Stomach (tissue), 9 donors: ENCODE data around the gene CREB5. TPM values are rescaled to one million over a fixed set of nuclear protein-coding genes. Genes with fewer than 3 reads are reported as not detected.

ENCODE experiments used
- DNase-seq, 2 donors: peaks; one replicate each; pipeline versions ENCODE4 v3.0.0 to v3.0.0-alpha.2; 2013 to 2019
- H3K27ac ChIP-seq, 5 donors: fragments of 200-600 bp in 4 of 5; sonication (generic) in 4 of 5; one replicate each; pipeline ENCODE4 v1.5.1; 2013 to 2019; ENCODE audit warnings: mild to moderate bottlenecking in 1 of 5, moderate library complexity in 1 of 5
- H3K27me3 ChIP-seq, 3 donors: fragments of 200-600 bp; sonication (generic); one replicate each; pipeline ENCODE4 v1.5.1; 2017 to 2019; ENCODE audit warnings: mixed run types in 1 of 3
- H3K36me3 ChIP-seq, 4 donors: fragments of 200-600 bp; sonication (generic); 1 replicate in 3 of 4; 2 replicates in 1 of 4; pipeline ENCODE4 v1.5.1; 2016 to 2019
- H3K4me1 ChIP-seq, 4 donors: fragments of 200-600 bp; sonication (generic); one replicate each; pipeline ENCODE4 v1.5.1; 2016 to 2019
- H3K4me3 ChIP-seq, 4 donors: fragments of 200-600 bp; sonication (generic) in 3 of 4; one replicate each; pipeline ENCODE4 v1.5.1; 2016 to 2019; ENCODE audit warnings: mild to moderate bottlenecking in 1 of 4
- H3K9me3 ChIP-seq, 4 donors: fragments of 200-600 bp; sonication (generic); one replicate each; pipeline ENCODE4 v1.5.1; 2016 to 2019
- EP300 ChIP-seq: sonication (generic); formaldehyde crosslinking; IDR thresholded peaks from one replicate; pipeline ENCODE4 v1.6.1; 2017; ENCODE audit warnings: antibody characterized with exemption
- POLR2A ChIP-seq, 4 donors: fragments of 450-650 bp; IDR thresholded peaks; one replicate each; pipeline ENCODE4 v1.6.1; 2016; ENCODE audit warnings: antibody characterized with exemption in 4 of 4, control low read depth in 2 of 4, mild to moderate bottlenecking in 1 of 4, moderate library complexity in 1 of 4
- POLR2AphosphoS5 ChIP-seq, 3 donors: sonication (generic); formaldehyde crosslinking; IDR thresholded peaks; one replicate each; pipeline ENCODE4 v1.6.1; 2016; ENCODE audit warnings: antibody characterized with exemption in 3 of 3
- WGBS, 5 donors: extraction: QIAGEN DNeasy Blood & Tissue Kit in 3 of 5; methylation state at CpG; one replicate each; pipeline versions ENCODE4 v1.1.5 to v1.1.7; 2013 to 2018; 5-methylcytosine and 5-hydroxymethylcytosine counted together
- intact Hi-C: fragments of 100-400 bp; cut with DNase I; formaldehyde crosslinking; loops from one replicate; pipeline ENCODE4 v1.15.1; 2023; ENCODE audit warnings: low total_unique reads
- polyA plus RNA-seq, 3 donors: library from polyadenylated mRNA; stranded (reverse); fragments of 200-250 nt; gene quantifications; one replicate each; pipeline ENCODE4 v1.2.3, GENCODE V29; 2013
- total RNA-seq, 5 donors: library from RNA; depleted of rRNA; stranded (reverse); fragments of >200 nt; gene quantifications; one replicate each; pipeline versions ENCODE4 v1.1.0 to v1.2.3, GENCODE V29; 2014 to 2016
- TF ChIP-seq, protein P1 (sequence below), 7 experiments: fragments of 450-650 bp in 4 of 7; fragments of 200-600 bp in 3 of 7; sonication (generic) in 3 of 7; IDR thresholded peaks; one replicate each; pipeline ENCODE4 v1.5.1; 2016 to 2019; ENCODE audit warnings: antibody characterized with exemption in 7 of 7, control low read depth in 2 of 7, mild to moderate bottlenecking in 1 of 7
- donor health status: healthy with polysubstance abuse.
- donor health status: Bipolar disorder and iron deficiency.
- donor health status: healthy.

The CREB5 gene
- total and polyA plus RNA-seq, 8 donors: 0.68 to 30.3 (median 1.5) TPM; not detected in 1

DNA sequence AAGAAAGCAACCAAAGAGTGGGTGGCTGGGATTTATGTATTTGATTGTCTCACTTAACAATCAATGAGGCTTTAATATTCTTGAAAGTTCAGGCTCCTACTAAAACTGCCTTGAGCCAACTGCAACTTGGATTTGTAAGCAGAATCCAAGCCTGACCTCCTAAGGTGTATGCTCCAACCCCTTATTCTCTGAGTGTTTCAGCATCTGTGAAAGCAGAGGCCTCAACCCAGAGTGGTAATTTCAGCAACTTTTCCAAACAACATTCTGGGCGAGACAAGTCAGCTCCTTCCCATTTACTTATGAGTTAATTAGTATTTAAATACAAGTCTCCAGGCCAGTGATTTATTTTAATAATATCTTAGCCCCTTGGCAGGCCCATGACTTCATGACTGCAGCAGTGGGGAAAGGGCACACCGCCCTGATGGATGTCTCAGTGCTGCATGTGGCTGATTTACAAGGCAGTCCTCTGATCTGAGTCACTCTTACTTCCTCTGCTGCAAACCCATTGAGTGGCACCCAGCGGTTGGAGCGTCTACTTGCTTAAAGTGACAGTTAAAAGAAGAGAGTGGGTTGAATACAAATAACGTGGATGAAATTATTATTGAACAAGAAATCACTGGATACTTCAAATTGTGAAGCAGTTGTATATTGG, 336.7 kb downstream of the CREB5 start:
- Histone ChIP-seq H3K4me3 (no peak overlapping the region), H3K27me3 (no peaks in the 10 kb centered on the region), H3K4me1 (peaks cover 0 to 5% (median 0%) of the 10 kb centered on the region in 4 donors), H3K36me3 (no peaks in the 10 kb centered on the region), H3K9me3 (no peaks in the 10 kb centered on the region), H3K27ac (no peak overlapping the region)
- WGBS, 5 donors: 71 to 92% (median 82%) methylated on average over 5 of the region's 5 CpGs
- TF ChIP-seq POLR2A (IDR thresholded peaks at IDR 0.05) (no peak), EP300 (no peak), POLR2AphosphoS5 (IDR thresholded peaks at IDR 0.05) (no peak)
- TF ChIP-seq, protein P1, sequence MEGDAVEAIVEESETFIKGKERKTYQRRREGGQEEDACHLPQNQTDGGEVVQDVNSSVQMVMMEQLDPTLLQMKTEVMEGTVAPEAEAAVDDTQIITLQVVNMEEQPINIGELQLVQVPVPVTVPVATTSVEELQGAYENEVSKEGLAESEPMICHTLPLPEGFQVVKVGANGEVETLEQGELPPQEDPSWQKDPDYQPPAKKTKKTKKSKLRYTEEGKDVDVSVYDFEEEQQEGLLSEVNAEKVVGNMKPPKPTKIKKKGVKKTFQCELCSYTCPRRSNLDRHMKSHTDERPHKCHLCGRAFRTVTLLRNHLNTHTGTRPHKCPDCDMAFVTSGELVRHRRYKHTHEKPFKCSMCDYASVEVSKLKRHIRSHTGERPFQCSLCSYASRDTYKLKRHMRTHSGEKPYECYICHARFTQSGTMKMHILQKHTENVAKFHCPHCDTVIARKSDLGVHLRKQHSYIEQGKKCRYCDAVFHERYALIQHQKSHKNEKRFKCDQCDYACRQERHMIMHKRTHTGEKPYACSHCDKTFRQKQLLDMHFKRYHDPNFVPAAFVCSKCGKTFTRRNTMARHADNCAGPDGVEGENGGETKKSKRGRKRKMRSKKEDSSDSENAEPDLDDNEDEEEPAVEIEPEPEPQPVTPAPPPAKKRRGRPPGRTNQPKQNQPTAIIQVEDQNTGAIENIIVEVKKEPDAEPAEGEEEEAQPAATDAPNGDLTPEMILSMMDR (IDR thresholded peaks at IDR 0.05): no peak
- DNase-seq: no peak
- intact Hi-C loops: no loop called here

DNA sequence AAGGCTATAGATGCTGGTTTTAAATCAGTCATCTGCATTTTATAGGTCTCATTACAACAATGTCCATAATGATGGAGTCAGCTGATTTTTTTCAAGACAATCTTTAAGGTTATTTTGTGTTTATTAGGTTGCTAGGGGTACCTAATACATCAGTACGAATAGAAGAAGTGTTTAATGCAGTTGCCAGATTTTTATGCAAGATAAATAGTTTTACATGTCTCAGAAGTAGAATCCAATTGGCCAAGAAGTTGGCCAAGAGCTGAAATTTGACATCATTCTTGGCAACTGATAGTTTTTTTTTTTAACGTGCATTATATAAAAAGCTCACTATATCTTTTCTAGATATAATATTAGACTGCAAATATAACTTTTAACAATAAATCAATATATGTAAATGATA, 337.3 kb downstream of the CREB5 start:
- H3K9me3 ChIP-seq: no peaks in the 10 kb centered on the region

DNA sequence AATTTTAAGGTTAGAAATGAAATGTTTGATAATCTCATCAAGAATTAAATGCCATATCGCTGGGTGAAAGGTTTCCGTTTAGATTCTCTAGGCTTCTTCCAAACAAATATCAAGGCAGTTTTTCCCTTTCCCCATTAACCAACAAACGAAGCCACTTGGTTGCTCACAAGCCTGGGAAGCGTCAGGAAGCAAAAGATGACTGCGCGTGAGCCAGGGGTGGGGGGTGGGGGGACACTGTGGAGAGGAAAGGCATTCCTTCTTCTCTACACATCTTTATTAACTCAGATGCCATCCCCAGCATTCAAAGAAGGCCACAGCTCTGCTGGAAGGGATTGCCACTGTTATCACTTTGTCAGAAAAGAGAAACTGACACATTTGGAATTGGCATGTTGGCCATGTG, 338.7 kb downstream of the CREB5 start:
- Histone ChIP-seq H3K4me3 (no peak overlapping the region), H3K9me3 (no peaks in the 10 kb centered on the region), H3K4me1 (peaks cover 0 to 5% (median 0%) of the 10 kb centered on the region in 4 donors), H3K27me3 (no peaks in the 10 kb centered on the region), H3K27ac (no peak overlapping the region), H3K36me3 (no peaks in the 10 kb centered on the region)
- WGBS, 5 donors: 93 to 96% (median 95%) methylated on average over 6 of the region's 6 CpGs
- TF ChIP-seq, protein P1 (IDR thresholded peaks at IDR 0.05): no peak
- TF ChIP-seq POLR2A (IDR thresholded peaks at IDR 0.05): no peak
- no peak for TF ChIP-seq EP300
- TF ChIP-seq POLR2AphosphoS5 (IDR thresholded peaks at IDR 0.05): no peak
- DNase-seq: no peak
- intact Hi-C loops: no loop called here

More for the DNA sequence above, 337.3 kb downstream of the CREB5 start:
- H3K27me3 ChIP-seq: no peaks in the 10 kb centered on the region
- no peak overlapping the region for H3K4me3 ChIP-seq
- peaks cover 0 to 5% (median 0%) of the 10 kb centered on the region in 4 donors for H3K4me1 ChIP-seq
- H3K27ac ChIP-seq: no peak overlapping the region
- no peak for TF ChIP-seq POLR2AphosphoS5 (IDR thresholded peaks at IDR 0.05)
- no peak for TF ChIP-seq EP300
- TF ChIP-seq, protein P1 (IDR thresholded peaks at IDR 0.05): no peak
- TF ChIP-seq POLR2A (IDR thresholded peaks at IDR 0.05): no peak
- 27 to 38% (median 29%) methylated on average over 2 of the region's 2 CpGs for WGBS, 5 donors
- peak in 1 of 2 donors; percentile 62 for DNase-seq
- intact Hi-C loops: no loop called here
- H3K36me3 ChIP-seq: no peaks in the 10 kb centered on the region

DNA sequence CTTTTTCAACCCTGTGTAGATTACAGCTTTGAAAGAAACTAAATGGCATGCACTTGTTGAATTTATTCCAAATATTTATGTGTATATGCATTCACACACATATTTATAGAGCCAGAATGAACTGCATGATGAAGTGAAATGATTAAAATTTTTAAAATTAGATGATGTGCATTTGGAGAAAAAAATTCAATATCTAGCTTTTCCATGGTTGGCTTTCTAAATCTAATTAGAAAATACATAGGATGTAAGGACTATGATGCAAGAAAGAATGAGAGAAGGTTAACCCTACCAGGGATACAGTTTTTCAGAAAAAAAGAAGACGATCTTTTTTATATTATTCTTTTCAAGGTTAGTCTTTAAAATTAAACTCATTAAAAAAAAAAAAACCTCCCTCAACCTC, 341.3 kb downstream of the CREB5 start:
- Histone ChIP-seq H3K27ac (no peak overlapping the region), H3K4me1 (no peaks in the 10 kb centered on the region), H3K36me3 (no peaks in the 10 kb centered on the region), H3K4me3 (no peak overlapping the region), H3K9me3 (no peaks in the 10 kb centered on the region), H3K27me3 (no peaks in the 10 kb centered on the region)
- WGBS, 5 donors: 76 to 90% (median 88%) methylated on average over 1 of the region's 1 CpG
- no peak for DNase-seq
- intact Hi-C loops: no loop called here
- TF ChIP-seq, protein P1 (IDR thresholded peaks at IDR 0.05): no peak
- TF ChIP-seq POLR2A (IDR thresholded peaks at IDR 0.05) (no peak), POLR2AphosphoS5 (IDR thresholded peaks at IDR 0.05) (no peak), EP300 (no peak)
